ENCODE data around the gene ZBTB7C.
"Not testable (repeated sequence)": the region's sequence is repeated elsewhere in the genome, so short reads cannot be mapped to it uniquely, and the experiment has no call there.

Gene ZBTB7C

DNA sequence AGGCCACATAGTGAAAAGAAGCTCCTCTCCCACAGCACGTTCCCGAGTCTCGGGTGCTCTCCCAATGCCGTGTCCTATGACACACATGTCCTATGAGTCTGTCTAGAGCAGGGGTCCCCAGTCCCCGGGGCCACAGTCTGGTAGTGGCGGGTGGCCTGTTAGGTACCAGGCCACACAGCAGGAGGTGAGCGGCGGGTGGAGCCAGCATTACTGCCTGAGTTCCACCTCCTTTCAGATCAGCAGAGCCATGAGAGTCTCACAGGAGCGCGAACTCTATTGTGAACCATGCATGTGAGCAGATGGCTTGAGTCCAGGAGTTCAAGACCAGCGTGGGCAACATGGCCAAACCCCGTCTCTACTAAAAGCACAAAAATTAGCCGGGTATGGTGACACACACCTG, 112.6 kb downstream of the ZBTB7C start:
- DNase-seq (ENCODE audit: low spot score) = peak; percentile 31

DNA sequence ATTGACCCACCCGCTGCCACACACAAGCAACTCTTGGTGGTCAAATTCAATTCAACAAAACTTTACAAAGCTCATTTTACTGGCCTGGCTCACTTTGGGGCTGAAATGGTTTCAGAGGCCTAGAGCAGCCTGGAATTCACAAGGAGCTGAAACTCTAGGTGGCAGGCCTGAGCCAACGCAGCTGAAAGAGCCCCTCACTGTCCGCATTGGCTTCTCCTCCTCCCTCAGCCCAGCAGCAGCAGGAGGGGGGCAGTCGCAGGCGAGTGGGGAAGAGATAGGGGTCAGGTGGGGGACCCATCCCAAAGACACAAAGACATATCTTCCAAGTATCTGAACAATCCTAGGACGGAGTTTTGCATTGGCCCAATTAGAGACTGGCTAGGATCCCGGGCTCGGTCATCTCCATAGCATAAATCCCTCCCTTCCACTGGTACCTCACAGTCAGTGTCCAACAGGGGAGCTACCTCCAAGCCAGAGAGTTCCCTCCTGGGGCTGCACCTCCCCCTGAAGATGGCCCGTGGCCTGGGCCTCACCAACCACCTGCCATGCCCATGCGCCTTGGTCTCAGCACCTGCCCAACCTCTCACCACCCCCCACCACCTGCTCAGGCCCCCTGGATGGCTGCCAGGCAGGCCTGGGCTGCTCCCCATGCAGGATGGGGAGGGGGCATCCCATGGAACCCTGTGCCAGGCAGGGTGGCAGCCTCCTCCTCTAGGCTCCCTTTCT, 113.4 kb downstream of the ZBTB7C start:
- peak; percentile 68 for DNase-seq (ENCODE audit: low spot score)

DNA sequence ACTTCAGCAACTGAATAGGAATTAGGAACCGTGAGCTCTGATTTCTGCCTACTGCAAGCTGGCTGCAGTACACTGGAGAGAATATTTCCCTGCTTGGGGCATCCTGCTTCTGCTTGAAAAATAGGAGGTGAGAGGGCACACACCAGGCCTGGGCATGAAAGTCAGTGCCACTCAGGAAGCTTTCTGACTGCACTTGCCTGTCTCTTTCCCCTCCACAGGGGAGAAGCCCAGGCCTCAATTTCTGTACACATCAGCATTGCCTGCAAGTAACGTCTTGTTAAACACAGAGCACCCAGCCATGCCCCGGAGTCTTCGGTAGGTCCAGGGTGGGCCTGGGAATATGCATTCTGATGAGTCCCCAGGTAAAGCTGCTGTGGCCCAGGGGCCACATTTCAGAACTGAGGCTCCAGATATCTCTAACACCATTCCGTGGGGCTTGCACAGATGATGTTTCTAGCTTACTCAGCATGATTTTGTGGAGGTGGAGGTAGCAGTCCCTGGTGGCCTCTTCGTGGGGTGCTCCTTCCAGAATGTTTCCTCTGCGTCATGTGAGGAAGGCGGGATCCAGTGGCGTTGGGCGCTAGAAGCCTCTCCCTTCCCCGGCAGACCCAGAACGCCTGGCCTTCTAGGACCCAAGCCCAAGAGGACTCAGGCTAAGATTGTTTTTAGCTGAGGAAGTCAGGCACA, 114.1 kb downstream of the ZBTB7C start:
- DNase-seq (ENCODE audit: low spot score) = peak; percentile 52

DNA sequence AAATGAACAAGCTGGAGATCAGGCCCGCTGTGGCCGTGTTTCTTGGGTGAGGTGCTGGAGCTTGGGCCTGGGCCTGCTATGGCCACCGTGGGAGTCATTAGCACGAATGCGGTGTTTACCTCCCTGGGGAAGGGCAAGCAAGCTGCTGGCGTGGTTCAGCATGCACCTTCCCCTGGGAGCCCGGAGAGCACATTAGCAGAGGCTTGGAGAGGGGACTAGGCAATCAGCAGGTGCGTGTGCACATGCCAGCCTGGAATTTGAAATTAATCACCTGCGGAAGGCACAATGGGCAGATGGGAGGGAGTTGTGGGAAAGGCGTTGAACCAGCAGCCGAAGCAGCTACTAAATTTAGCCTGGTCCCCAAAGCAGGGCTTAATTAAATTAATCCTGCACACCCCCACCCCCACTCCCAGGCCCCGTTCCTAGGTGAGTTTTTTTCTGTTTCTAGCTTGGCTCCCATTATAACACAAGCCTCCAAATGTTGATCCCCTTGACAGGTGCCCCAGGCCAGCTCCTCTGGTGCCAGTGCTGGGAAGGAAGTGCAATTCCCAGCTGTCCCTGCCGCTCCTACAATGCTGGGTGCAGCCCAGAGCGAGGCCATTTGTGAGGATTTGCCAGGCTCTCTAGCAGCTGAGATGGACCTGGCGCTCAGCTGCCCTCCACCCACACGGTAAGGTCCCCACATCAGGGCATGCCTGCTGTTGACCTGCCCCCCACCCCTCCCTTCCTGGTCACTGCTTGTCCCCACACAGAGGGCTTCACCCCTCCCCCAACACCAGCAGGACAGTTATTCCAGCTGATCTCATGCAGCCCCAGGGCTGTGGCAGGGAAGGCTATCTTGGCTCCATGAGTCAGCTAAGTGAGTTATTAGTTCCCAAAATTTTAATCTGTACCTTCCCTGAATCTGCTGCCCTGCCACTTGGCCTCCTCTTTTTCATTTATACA, 115.0 kb downstream of the ZBTB7C start:
- DNase-seq (ENCODE audit: low spot score) = peak; percentile 48

DNA sequence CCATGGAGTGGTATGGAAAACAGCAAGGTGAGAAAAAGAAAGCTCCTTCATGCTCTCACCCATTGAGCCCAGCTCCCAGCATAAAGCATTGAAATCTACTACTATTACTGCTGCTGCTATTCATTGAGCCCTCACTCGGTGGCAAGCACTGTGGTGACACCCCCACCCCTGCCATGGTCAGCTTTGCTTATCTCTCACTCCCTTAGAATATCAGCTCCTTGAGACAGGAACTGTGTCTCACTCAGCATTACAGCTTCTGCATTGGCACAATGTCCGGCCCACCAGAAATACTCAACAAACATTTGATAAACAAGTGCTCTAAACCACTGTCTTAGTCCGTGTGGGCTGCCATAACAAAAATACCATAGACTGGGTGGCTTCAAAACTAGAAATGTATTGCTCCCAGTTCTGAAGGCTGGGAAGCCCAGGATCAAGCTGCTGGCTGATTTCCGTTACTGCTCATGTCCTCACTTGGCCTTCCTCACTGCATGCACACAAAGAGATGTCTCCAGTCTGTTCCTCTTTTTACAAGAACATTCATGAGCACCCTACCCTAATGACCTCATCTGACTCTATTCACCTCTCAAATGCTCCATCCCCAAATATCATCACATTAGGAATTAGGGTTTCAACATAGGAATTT, 116.3 kb downstream of the ZBTB7C start:
- DNase-seq (ENCODE audit: low spot score) = no peak

DNA sequence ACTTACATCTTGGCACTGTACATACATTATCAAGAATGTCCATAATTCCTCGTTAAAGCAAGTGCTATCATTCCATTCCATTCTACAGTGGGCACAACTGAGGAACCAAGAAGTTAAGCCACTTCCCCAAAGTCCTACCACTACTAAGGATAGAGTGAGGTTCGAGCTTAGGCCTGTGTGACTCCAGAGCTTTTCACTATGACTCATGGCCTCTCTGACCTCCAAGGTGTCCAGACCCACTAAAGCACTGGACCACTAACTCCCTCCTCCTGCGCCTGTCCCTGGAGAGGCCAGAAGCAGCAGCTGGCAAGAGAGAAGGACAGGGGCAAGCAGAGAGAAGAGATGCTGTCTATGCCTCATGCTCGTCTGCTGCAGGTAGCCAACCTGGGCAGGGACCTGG, 117.0 kb downstream of the ZBTB7C start:
- peak; percentile 13 for DNase-seq (ENCODE audit: low spot score)

DNA sequence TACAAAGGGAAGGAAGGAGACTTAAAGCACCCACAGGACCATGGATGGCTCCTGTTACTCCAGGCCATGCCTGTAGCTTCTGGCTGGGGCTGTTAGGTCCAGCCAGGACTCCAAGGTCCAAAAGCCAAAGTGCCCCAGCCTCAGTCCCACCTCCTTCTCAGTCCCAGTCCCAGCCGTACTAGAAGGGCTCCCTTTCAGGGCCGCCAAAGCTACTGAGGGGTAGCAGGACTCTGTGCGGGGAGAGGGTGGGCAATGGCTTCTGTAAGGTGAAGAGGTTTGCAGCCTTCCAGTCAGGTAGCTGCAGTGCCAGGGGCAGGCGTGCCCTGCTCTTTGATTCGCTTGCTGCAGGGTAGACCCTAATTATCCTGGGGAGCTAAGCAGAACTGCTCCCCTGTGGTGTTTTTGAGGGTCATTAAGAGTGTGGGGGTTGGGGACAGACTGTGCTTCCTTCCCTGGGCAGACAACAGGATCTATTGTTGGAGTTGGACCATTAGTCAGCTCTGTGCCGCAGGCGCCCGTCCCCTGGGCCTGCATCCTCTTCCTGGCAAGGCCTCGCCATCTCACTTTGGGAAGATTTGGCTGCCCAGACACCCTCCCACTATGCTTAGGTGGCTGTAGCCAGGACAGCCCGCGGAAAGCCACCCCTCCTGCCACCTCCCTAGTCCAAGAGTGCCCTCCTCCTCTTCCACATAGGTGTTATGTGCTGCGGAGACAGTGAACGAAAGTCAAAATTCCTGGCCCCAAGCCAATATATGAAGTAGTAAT, 118.8 kb downstream of the ZBTB7C start:
- peak; percentile 39 for DNase-seq (ENCODE audit: low spot score)

DNA sequence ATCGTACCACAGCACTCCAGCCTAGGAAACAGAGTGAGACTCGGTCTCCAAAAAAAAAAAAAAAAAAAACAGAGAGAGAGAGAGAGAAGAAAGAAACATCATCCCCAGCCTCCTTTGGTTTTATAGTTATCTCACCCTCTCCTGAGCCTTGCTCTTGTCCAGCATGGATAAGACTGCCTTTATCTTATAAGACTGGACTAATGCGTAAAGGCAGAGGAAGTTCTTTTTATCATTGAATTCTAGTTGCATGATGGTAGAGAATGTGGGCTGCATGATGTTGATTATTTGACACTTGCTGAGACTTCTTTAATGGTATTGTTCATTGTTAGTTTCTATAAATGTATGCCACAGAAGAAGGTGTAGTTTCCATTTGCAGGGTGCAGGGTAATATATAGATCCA, 124.4 kb downstream of the ZBTB7C start:
- no peak for DNase-seq (ENCODE audit: low spot score)

DNA sequence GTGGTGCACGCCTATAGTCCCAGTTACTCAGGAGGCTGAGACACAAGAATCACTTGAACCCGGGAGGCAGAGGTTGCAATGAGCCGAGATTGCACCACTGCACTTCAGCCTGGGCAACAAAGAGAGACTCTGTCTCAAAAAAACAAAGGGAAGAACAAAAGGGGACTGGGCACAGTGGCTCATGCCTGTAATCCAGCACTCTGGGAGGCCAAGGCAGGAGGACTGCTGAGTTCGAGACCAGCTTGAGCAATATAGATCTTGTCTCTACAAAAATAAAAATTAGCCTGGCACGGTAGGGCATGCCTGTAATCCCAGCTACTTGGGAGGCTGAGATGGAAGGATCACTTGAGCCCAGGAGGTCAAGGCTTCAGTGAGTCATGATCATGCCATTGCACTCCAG, 125.2 kb downstream of the ZBTB7C start:
- DNase-seq (ENCODE audit: low spot score) = not testable (repeated sequence)

DNA sequence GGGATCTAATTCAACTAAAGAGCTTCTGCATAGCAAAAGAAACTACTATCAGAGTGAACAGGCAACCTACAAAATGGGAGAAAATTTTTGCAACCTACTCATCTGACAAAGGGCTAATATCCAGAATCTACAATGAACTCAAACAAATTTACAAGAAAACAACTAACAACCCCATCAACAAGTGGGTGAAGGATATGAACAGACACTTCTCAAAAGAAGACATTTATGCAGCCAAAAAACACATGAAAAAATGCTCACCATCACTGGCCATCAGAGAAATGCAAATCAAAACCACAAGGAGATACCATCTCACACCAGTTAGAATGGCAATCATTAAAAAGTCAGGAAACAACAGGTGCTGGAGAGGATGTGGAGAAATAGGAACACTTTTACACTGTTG, 127.7 kb downstream of the ZBTB7C start:
- DNase-seq (ENCODE audit: low spot score) = not testable (repeated sequence)

DNA sequence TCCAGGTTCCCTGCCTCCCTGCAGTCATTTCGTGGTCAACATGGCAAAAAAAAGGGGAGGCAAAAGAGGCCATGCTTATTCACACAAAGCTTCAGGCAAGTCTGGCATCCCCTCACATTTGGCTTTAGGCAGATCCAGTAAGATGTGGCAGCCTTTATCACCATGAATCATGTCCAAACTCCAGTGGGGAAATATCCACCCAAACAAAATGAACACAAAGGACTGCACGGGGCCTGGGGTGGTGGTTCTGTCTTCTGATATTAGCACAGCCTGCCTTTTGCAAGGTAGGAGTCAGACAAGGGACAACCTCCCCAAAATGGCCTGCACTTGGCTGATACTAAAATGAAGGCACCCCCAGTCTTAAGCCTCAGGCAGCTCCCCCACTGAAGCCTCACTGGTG, 129.9 kb downstream of the ZBTB7C start:
- DNase-seq (ENCODE audit: low spot score) = peak; percentile 21

DNA sequence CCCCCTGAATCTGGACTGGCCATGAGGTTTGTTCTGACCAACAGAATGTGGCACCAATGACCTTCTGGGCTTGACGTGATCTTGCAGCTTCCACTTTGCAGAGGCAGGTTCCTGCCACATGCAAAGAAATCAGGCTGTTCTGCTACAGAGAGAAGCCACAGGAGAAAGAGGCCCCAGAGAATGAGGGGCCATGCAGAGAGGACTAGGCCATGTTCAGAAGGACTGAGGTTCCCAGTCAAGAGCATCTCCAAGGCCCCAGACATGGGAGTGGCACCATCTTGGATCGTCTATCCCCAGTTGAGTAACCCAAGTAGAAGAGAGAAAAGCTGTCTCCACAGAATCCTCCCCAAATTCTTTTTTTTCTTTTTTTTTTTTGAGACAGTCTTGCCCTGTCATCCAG, 131.1 kb downstream of the ZBTB7C start:
- no peak for DNase-seq (ENCODE audit: low spot score)

DNA sequence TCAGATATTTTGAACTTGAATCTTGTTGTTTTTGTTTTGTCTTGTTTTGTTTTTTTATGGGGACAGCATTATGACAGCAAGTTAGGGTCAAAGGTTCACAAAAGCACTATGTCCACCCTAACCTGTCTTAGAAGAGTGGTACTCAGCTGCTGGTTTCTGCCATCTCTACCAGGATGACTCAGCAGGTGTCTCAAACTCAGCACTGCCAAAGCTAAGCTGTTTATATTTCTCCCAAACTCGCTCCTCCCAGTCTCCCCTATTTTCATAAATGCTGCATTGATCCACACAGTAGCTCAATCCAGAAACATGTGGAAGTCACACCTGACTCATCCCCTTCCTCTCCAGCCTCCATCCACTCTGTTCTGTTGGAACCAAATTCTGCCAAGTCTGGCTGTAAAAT, 134.9 kb downstream of the ZBTB7C start:
- no peak for DNase-seq (ENCODE audit: low spot score)

DNA sequence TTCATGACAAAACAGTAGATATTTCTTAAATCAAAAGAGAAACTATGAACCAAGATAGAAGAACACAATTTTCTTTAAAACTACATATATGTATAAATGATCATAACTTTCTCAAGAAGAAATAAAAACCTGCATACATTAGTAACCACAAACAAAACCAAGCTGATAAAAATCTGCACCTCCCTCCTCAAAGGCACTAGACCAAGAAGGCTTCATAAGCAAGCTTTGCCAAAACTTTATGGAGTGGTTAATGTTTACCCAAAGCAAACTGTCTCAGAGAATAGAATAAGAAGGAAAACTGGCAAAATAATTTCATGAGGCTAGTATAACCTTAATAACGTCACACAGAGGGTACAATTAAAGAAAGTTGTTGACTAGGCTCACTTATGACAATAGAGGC, 138.3 kb downstream of the ZBTB7C start:
- no peak for DNase-seq (ENCODE audit: low spot score)

DNA sequence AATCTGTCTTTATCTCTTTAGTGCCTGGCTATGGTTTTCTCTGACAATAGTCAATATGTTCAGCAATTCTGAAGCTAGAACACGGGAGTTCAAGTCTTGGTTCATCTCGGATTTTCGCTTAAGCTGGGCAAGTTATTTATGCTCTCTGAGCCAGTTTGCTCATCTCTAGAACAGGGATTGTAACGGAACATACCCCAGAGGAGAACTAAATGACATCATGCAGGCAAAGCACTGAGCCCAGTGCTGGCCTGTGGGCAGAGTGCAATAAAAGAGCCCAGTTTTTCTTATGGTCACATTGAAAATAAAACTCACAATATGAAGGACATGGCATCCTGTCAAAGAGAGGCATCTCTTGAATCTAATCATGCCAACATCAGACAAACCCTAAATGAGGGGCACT, 143.9 kb downstream of the ZBTB7C start:
- no peak for DNase-seq (ENCODE audit: low spot score)

DNA sequence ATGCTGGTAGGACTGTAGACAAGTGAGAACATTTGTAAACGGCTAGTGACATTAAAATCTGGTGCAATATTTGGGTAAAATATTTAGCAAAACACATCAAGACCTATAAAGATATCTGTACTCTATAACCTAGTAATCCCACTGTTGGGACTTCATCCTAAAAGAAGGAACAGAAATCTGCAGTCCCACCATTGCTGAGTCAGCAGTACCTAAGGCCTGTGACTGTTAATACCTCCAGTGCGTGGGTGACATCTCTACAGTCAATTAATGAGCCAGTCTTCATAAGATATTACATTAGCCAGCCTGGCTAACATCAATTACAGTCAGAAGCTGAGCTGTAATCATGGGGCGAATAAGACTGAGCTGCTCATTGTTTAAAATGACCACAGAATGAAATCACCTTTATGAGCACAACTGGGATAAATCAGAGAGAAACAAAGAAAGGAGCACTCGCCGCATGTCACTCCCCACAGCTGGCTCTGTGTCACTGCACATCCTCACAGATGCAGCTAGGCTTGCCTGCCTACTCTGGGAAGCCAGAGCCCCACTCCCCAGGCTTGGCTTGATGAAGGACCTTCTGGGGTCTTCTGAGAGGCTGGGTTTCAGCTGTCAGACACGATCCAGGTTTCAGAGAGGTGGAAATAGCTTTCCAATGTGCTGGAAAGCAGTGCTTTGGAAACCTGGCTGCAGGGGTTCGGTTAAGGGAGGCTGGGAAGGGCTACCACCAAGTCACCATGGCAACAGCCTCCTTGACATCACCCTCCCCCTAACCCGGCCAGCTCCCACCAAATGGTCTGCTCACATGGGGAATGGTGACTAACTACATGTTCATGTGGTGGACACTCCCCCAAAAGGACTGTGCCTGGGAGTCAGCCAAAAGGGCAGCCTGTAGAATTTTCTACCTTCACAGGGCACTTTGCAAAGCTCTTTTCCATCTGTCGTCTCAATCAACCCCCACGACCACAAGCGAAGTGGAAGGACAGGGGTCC, 145.0 kb downstream of the ZBTB7C start:
- DNase-seq (ENCODE audit: low spot score) = no peak

DNA sequence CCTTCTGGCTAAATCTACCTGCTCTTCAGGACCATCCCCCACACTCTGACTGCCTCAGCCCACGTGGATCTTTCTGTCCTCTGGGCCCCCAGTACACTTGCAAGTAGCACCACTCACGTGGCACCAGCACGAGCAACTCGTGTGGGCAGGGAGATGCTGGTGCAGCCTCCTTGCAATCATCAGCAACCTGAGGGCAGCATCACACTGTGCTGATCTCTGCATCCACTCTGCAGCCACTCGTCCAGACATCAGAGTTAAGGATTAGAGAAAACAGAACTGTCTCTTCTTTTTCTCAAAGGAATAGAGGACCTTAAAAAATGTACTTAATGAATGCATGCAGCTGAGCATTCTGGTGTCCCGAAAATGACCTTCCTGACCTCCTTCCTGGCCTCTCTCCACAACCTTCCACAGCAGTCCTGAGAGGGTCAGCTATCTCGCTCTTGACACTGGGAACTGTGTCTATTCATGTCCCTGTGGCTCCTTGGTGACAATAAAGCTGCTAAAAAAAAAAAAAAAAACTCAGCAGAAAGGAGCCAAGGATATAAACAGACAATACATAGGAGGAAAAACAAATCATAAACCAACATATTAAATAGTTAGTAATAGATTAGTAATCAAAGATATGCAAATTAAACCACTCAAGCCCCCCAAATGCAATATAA, 145.9 kb downstream of the ZBTB7C start:
- no peak for DNase-seq (ENCODE audit: low spot score)

DNA sequence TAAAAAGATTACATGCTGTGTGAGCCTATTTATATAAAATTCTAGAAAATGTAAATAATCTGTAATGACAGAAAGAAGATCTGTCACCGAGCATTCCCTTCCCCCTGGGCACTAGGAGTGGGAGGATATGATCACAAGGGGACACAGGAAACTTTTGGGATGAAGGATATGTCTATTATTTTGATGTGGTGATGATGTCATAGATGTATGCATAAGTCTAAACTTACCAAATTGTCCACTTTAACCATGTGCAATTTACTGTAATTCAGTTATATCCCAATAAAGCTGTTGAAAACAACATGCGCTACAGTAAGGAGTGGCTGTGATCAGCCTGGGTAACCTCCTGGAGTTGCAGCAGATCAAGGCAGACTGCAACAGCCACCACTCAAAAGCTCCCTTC, 148.9 kb downstream of the ZBTB7C start:
- no peak for DNase-seq (ENCODE audit: low spot score)

DNA sequence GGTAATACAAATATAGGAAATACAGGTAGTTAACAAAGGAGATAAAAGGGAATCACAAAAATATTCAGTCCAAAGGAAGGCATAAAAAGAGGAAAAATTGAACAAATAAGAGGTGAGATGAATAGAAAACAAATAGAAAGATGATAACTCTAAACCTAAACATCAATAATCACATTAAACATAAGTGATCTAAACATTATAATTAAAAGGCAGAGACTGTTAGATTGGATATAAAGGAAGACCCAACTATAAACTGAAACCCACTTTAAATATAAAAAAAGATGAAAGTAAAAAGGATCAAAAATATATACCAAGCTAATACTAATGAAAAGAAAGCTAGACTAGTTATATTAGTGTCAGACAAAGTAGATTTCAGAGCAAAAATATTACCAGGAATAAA, 152.3 kb downstream of the ZBTB7C start:
- no peak for DNase-seq (ENCODE audit: low spot score)

Data from ecto neural progenitor cell (in vitro differentiated cells).